Central memory CD8-positive, alpha-beta T cell (primary cell): ENCODE data around the gene PDHX.

Source experiments
- ATAC-seq: fragments of 150-1000 bp; cut with Tn5 transposase; replicated peaks from 2 replicates; pipeline ENCODE4 v1.10.0; 2022; ENCODE audit warnings: mild to moderate bottlenecking, moderate FRiP score, moderate number of reproducible peaks; ENCODE audit not compliant: poor library complexity, severe bottlenecking; ENCODE audit errors: extremely low read depth
- DNase-seq, 2 donors: peaks; one replicate each; pipeline ENCODE4 v3.0.0; 2021; ENCODE audit warnings: low spot score in 2 of 2
- H3K27ac Mint-ChIP-seq: one replicate; pipeline ENCODE4 v1.8.0; 2022; ENCODE audit warnings: low read depth, mild to moderate bottlenecking, moderate library complexity, mixed read lengths
- H3K27me3 Mint-ChIP-seq: one replicate; pipeline ENCODE4 v1.8.0; 2022; ENCODE audit warnings: mixed read lengths
- H3K36me3 Mint-ChIP-seq: one replicate; pipeline ENCODE4 v1.8.0; 2022; ENCODE audit warnings: mild to moderate bottlenecking, moderate library complexity, mixed read lengths; ENCODE audit not compliant: insufficient read depth
- H3K4me1 Mint-ChIP-seq: one replicate; pipeline ENCODE4 v1.8.0; 2022; ENCODE audit warnings: mixed read lengths
- H3K4me3 Mint-ChIP-seq: one replicate; pipeline ENCODE4 v1.8.0; 2022; ENCODE audit warnings: mild to moderate bottlenecking, moderate library complexity, mixed read lengths
- H3K9me3 Mint-ChIP-seq: one replicate; pipeline ENCODE4 v1.8.0; 2022; ENCODE audit warnings: mixed read lengths

Gene PDHX

GRCh38 chr11:34916015-34916842 lies at the start of gene PDHX, which contains the start of gene APIP:
PDHX (plus strand) TSS chr11:34916618; CDS start chr11:34916656, 38 bp downstream.
APIP (minus strand) TSS chr11:34916379; CDS start chr11:34916284, 95 bp downstream.
- Mint-ChIP-seq H3K36me3 (peaks cover 13% of the 10 kb centered on the region), H3K4me1 (peaks cover 54% of the 10 kb centered on the region), H3K27ac (peak within 1 kb of the TSS; percentile 96), H3K27me3 (no peaks in the 10 kb centered on the region), H3K4me3 (peak within 1 kb of the TSS; percentile 92), H3K9me3 (no peaks in the 10 kb centered on the region)
- DNase-seq (peak; percentile 77 to 84), ATAC-seq (peak; percentile 80)

GRCh38 chr11:34869425-34869824 lies 47.0 kb upstream of the PDHX start:
- H3K9me3 Mint-ChIP-seq = no peaks in the 10 kb centered on the region

GRCh38 chr11:34870548-34871196 lies 45.7 kb upstream of the PDHX start:
- no peak for DNase-seq
- Mint-ChIP-seq H3K4me3 (no peak overlapping the region), H3K27me3 (no peaks in the 10 kb centered on the region), H3K36me3 (no peaks in the 10 kb centered on the region), H3K9me3 (no peaks in the 10 kb centered on the region), H3K4me1 (no peaks in the 10 kb centered on the region), H3K27ac (no peak overlapping the region)
- ATAC-seq = no peak

More at GRCh38 chr11:34869425-34869824, 47.0 kb upstream of the PDHX start:
- no peaks in the 10 kb centered on the region for H3K4me1 Mint-ChIP-seq
- H3K27ac Mint-ChIP-seq = no peak overlapping the region
- H3K27me3 Mint-ChIP-seq = no peaks in the 10 kb centered on the region
- H3K4me3 Mint-ChIP-seq = no peak overlapping the region
- no peak for DNase-seq
- no peaks in the 10 kb centered on the region for H3K36me3 Mint-ChIP-seq
- no peak for ATAC-seq

GRCh38 chr11:34874202-34874601 lies 42.2 kb upstream of the PDHX start:
- DNase-seq = no peak
- Mint-ChIP-seq H3K27ac (no peak overlapping the region), H3K9me3 (no peaks in the 10 kb centered on the region), H3K4me3 (no peak overlapping the region), H3K36me3 (peaks cover 2% of the 10 kb centered on the region), H3K4me1 (no peaks in the 10 kb centered on the region), H3K27me3 (no peaks in the 10 kb centered on the region)
- ATAC-seq = no peak

GRCh38 chr11:34877375-34877975 lies 38.9 kb upstream of the PDHX start:
- Mint-ChIP-seq H3K9me3 (no peaks in the 10 kb centered on the region), H3K4me3 (no peak overlapping the region), H3K27ac (no peak overlapping the region), H3K36me3 (peaks cover 6% of the 10 kb centered on the region), H3K27me3 (no peaks in the 10 kb centered on the region), H3K4me1 (no peaks in the 10 kb centered on the region)
- no peak for ATAC-seq
- DNase-seq = no peak

- Mint-ChIP-seq H3K9me3 (no peaks in the 10 kb centered on the region), H3K4me3 (no peak overlapping the region), H3K4me1 (no peaks in the 10 kb centered on the region), H3K36me3 (peaks cover 9% of the 10 kb centered on the region), H3K27ac (no peak overlapping the region), H3K27me3 (no peaks in the 10 kb centered on the region)
- ATAC-seq (no peak), DNase-seq (no peak)
These were observed 34.5 kb upstream of the PDHX start for GRCh38 chr11:34881900-34882299.

- no peaks in the 10 kb centered on the region for H3K9me3 Mint-ChIP-seq
- H3K4me3 Mint-ChIP-seq = no peak overlapping the region
- no peaks in the 10 kb centered on the region for H3K27me3 Mint-ChIP-seq
- peaks cover 20% of the 10 kb centered on the region for H3K36me3 Mint-ChIP-seq
- DNase-seq (no peak), ATAC-seq (no peak)
- H3K4me1 Mint-ChIP-seq = no peaks in the 10 kb centered on the region
- no peak overlapping the region for H3K27ac Mint-ChIP-seq
These were observed 29.8 kb upstream of the PDHX start for GRCh38 chr11:34886609-34887008.

- Mint-ChIP-seq H3K4me1 (no peaks in the 10 kb centered on the region), H3K36me3 (peaks cover 18% of the 10 kb centered on the region), H3K9me3 (no peaks in the 10 kb centered on the region), H3K27ac (no peak overlapping the region), H3K4me3 (no peak overlapping the region), H3K27me3 (no peaks in the 10 kb centered on the region)
- DNase-seq = no peak
- no peak for ATAC-seq
These were observed 29.2 kb upstream of the PDHX start for GRCh38 chr11:34887260-34887659.

GRCh38 chr11:34890089-34890488 lies 26.3 kb upstream of the PDHX start:
- H3K36me3 Mint-ChIP-seq = peaks cover 18% of the 10 kb centered on the region
- H3K4me3 Mint-ChIP-seq = no peak overlapping the region
- ATAC-seq = no peak
- no peak for DNase-seq
- no peaks in the 10 kb centered on the region for H3K27me3 Mint-ChIP-seq
- no peaks in the 10 kb centered on the region for H3K4me1 Mint-ChIP-seq
- no peaks in the 10 kb centered on the region for H3K9me3 Mint-ChIP-seq
- H3K27ac Mint-ChIP-seq = no peak overlapping the region

GRCh38 chr11:34890812-34891211 lies 25.6 kb upstream of the PDHX start:
- Mint-ChIP-seq H3K27me3 (no peaks in the 10 kb centered on the region), H3K27ac (no peak overlapping the region), H3K9me3 (no peaks in the 10 kb centered on the region), H3K36me3 (peaks cover 18% of the 10 kb centered on the region), H3K4me3 (no peak overlapping the region), H3K4me1 (no peaks in the 10 kb centered on the region)
- ATAC-seq = no peak
- no peak for DNase-seq

- Mint-ChIP-seq H3K4me3 (no peak overlapping the region), H3K4me1 (no peaks in the 10 kb centered on the region), H3K27me3 (no peaks in the 10 kb centered on the region), H3K9me3 (peaks cover 6% of the 10 kb centered on the region), H3K27ac (no peak overlapping the region), H3K36me3 (peaks cover 18% of the 10 kb centered on the region)
- ATAC-seq (no peak), DNase-seq (no peak)
These were observed 24.8 kb upstream of the PDHX start for GRCh38 chr11:34891611-34892010.

- H3K4me1 Mint-ChIP-seq = peaks cover 2% of the 10 kb centered on the region
- ATAC-seq (no peak), DNase-seq (no peak)
- no peaks in the 10 kb centered on the region for H3K27me3 Mint-ChIP-seq
- no peak overlapping the region for H3K4me3 Mint-ChIP-seq
- H3K9me3 Mint-ChIP-seq = peaks cover 16% of the 10 kb centered on the region
- H3K36me3 Mint-ChIP-seq = peaks cover 9% of the 10 kb centered on the region
- no peak overlapping the region for H3K27ac Mint-ChIP-seq
These were observed 23.0 kb upstream of the PDHX start for GRCh38 chr11:34893416-34893815.
